Left renal cortex interstitium (tissue), 4 donors: ENCODE results near the gene THSD7B. TPM values are rescaled to one million over a fixed set of nuclear protein-coding genes. Genes with fewer than 3 reads are reported as not detected.

ENCODE experiments used
- DNase-seq, 4 donors: peaks; one replicate each; pipeline ENCODE4 v3.0.0-alpha.2; 2013; ENCODE audit warnings: low read depth in 4 of 4, low spot score in 2 of 4, missing footprints in 1 of 4
- polyA plus RNA-seq, 4 donors: library from polyadenylated mRNA; unstranded; fragments of 120-200 nt; gene quantifications; one replicate each; pipeline ENCODE4 v1.2.1, GENCODE V29; 2013; ENCODE audit not compliant: insufficient read length in 4 of 4

THSD7B gene
- polyA plus RNA-seq, 4 donors, result 2.9 to 5.4 (median 4.3) TPM

DNA sequence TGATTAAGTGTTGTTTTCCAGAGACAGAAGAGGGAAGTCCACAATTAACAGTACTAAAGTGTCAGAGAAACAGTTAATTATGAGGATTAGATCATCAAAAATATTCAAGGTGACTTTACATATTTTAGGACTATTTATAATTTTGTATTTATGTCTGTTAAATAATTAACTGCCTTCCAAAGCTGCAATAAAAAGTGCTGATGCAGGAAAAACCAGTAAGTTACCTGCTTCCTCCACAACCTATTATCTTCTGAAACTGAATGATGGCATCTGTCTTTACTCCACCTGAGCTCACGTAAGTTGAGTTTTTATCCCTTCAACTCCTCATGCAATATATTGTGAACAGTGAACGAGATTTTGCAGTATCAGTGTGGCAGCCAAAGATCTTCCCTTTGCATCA is 570.7 kb downstream of the THSD7B start:
- DNase-seq, result no peak

DNA sequence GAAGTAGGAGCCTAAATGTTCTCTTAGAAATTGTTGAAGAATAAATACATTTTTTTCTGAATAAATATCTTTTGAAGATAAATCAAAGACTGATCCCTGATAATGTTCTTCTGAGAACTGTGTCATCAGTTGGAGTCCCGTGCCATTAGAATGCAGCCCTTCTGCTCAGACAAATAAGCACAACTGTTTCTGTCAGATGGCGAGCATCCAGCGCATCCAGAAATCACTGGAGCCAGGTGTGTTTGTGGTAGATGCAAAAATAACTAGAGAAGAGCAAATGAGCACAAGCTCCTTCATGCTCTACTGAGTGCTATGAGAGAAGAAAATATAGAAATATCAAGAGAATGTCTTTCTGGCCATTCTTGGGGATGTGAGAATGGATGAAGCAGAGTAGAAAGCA is 573.7 kb downstream of the THSD7B start:
- DNase-seq, result no peak

DNA sequence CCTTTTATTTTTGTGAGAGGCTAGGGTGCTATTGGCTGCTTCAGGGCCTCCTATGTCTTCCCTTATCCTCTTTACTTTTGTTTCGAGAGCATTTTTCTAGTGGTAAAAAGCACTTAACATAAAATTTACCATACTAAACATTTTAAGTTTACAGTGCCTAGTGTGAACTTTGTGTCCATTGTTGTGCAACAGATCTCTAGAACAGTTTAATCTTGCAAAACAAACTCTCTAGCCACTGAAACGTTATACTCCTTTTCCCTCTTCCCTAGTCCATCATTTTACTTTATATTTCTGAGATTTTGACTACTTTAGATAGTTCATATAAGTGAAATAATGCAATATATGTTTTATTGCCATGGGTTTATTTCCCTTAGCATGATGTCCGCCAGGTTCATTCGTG is 580.6 kb downstream of the THSD7B start:
- DNase-seq, result no peak

DNA sequence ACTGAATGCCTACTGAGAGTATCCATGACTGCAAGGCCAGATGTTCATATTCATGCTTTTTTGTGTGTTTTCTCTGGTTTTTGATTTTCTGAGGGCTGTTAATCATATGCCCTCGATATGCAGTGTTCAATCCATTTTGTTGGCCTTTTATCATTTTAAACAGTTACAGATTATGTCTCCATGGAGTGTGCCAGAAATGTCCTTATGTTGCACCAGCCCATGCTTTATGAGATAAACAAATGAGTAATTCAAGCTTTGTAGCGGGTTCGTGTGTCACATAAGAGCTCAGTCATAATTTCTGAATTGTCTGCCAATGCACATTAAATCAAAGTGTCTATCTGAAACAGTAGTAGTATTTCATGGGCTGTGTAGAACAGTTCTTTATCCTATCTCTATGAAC is 583.0 kb downstream of the THSD7B start:
- DNase-seq, result no peak

- DNase-seq, result no peak
These were observed 592.3 kb downstream of the THSD7B start for GRCh38 chr2:137357634-137358033.

DNA sequence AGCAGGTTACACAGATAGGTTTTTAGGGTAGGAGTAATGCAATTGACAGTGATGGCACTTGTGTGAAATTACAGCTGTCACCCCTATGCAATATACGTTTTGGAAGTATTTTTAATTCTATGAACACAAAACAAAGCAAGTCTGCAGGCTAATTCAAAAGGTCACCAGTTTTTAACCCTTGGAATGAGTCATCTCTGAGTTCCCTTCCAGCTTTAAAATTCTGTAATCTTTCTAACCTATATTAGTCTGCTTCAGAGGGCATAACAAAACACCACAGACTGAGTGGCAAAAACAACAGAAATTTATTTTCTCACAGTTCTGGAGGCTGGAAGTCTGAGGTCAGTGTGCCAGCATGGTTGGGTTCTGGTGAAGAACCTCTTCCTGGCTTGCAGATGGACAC is 602.0 kb downstream of the THSD7B start:
- no peak for DNase-seq

GRCh38 chr2:137369106-137369505 is 603.8 kb downstream of the THSD7B start:
- DNase-seq, result no peak

DNA sequence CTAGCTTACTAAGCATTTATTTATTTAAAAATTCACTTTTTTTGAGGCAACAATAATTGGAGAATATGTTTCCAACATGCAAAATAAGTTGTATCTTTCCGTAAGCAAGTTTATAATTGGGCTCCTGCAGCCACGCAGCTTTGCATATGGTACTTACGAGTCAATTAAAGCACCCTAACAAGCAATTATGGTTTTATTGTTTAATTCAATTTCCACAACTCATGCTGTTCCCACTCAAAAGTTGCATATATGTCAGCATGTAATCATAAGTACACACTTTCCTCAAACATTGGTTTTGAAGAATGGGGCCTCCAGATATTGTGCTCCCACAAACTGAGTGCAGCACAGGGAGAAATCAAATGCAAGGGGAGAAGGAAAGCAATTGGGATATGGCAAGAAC is 613.8 kb downstream of the THSD7B start:
- no peak for DNase-seq

GRCh38 chr2:137380610-137381009 is 615.3 kb downstream of the THSD7B start:
- no peak for DNase-seq

DNA sequence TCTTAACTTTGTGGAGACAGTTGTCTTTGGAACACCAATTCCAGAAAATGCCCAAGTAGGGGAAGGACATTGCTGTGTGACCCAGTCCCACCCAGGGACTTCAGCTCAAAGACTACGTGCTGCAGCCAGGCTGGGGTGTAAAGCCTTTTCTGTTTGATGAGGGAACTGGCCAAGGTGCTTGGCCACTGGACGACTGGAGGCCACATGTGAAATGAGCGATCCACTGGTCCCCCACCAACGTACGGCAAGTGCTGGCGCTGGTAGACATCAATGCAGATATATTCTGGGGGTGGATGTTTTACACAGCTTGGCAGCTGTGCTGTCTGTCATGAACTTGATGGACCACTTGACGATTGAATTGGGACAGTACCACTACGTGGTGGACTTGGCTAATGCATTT is 616.4 kb downstream of the THSD7B start:
- no peak for DNase-seq

DNA sequence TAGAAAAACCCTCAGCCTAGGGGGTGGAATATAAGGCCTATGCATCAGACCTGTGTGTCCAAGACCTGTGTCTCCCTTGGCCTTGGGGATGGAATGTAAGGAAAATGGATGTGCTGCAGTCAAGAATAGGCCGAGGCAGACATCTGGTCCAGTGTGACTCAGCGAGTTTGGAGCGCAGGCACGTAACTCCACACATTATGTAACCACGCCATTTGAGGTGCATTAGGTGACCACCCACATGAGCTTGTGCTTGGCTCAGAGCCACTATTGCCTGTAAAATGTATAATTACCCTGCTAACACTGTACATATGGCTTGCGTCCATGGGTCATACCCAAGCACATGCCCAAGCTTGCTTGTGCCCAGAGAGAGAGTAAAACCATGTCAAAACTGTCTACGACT is 618.0 kb downstream of the THSD7B start:
- DNase-seq, result no peak

DNA sequence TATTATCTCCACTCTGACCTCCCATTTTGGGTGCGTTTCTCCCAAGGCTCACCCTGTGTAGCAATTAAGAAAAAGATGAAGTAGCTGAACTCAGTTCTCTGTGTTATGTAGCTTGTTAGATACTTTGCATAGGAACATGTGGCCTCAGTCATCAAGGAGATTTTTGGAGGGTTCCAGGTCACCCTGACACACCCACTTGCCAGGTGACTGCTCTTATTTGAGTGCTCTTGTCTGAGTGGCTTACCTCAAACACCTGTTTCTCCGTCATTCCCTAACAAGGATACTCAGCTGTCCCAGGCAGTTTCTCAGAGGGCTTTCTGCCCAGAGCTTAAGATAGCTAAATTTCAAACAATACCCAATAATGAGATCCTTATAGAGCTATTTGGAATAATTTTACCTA is 621.7 kb downstream of the THSD7B start:
- DNase-seq, result no peak

- no peak for DNase-seq
These were observed 640.2 kb downstream of the THSD7B start for GRCh38 chr2:137405496-137405895.

GRCh38 chr2:137411585-137411984 is 646.2 kb downstream of the THSD7B start:
- no peak for DNase-seq

DNA sequence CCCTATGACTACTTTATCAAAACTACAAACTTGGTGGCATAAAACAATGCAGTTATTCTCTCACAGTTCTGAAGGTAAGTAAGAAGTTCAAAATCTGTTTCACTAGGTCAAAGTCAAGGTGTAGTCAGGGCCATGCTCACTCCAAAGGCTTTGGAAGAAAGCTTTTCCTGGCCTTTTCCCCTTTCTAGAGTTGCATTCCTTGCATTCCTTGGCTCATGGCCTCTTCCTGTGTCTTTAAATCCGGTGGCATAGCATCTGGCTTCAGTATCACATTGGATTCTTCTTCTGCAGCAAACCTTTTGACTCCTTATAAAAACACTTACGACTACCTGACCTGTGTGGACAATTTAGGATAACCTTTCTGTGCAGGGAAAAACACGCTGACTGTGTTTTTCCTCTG is 655.4 kb downstream of the THSD7B start:
- DNase-seq, result no peak

GRCh38 chr2:137435162-137435561 is 669.8 kb downstream of the THSD7B start:
- no peak for DNase-seq

DNA sequence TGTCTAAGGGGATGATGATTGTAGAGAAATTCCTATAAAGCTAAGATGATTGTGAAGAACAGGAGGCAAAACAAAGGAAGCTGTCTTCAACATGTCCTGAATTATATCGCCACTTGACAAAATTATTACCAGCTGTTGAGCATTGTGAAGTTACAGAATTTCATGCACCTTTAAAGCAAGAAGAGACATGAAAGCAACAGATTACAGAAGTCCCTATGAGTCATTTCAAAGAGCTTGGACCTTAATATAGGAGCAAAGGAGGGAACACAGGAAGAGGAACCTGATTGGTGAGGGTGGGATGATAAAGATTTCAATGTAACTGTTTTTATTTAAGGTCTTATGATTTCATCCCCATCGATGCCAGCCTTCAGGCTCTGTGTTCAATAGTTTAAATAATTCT is 672.0 kb downstream of the THSD7B start:
- no peak for DNase-seq

DNA sequence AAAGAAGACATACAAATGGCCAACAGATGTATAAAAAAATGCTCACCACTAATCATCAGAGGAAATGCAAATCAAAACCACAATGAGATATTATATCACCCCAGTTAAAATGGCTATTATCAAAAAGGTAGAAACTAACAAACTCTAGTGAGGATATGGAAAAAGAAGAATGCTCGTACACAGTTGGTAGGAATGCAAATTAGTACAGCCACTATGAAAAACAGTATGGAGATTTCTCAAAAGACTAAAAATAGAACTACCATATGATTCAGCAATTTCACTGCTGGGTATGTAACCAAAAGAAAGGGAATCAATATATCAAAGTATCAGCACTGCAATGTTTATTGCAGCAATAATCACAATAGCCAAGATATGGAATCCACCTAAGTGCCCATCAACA is 679.6 kb downstream of the THSD7B start:
- no peak for DNase-seq

DNA sequence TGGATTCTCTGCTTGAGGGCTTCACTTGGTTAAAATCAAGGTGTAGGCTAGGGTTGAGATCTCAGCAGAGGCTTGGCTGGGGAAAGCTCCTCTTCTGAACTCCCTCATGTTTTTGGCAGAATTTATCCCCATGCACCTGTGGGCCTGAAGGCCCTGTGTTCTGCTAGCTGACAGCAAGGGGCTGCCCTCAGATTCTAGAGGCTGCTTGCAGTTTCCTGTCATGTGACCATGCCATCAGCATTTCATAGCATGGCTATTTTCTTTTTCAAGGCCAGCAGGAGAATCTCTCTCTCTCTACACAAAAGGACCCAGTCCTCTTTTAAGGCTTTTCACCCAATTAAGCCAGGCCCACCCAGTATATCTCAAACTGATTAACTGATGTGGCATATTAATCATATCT is 684.1 kb downstream of the THSD7B start:
- DNase-seq, result no peak

DNA sequence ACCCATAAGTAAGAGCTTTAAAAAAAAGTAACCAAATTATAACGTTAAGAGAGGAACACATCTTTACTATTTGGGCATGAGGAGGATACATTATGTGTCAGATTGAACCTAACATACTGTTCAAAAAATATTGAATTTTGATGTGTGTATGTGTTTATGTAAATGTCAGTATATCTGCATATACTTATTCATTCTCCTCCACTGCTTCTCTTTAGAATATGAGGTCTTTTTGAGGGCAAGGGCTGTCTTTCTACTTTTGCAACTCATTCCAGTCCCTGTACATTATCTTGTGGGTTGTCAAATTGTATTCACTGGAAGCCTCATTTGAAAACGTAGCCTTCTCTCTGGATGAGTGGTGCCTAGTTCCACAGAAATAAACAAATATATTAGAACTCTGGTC is 689.5 kb downstream of the THSD7B start:
- DNase-seq, result no peak

DNA sequence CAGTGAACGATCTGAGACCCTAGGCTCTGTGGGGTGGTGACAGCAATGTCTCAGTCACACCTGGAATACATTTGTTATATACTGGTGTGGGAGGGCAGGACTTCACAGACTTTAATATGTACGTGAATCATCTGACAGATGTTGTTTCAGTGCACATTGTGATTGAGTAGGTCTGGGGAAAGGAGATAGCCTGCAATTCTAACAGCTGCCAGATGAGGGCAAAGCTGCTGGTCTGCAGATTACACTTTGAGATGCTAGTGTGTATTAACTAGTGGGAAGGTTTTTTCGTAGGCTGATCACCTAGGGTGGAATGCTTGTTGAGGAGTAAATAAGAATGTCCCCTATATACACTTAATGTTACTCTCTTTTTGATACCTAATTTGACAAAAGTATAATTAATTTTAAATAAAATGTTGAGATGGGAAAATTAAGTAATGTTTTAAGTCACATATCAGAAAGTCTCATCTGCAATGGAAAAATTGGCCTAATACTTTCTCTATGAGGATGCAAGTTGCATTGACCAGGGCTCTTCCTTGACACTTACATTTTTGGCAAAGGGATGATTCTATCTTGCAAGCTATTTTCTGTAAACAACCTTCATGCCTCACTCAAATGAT is 702.0 kb downstream of the THSD7B start:
- DNase-seq, result peak in 3 of 4 donors; percentile 7 to 21 (median 9)

GRCh38 chr2:137493261-137493660 is 727.9 kb downstream of the THSD7B start:
- DNase-seq, result no peak

DNA sequence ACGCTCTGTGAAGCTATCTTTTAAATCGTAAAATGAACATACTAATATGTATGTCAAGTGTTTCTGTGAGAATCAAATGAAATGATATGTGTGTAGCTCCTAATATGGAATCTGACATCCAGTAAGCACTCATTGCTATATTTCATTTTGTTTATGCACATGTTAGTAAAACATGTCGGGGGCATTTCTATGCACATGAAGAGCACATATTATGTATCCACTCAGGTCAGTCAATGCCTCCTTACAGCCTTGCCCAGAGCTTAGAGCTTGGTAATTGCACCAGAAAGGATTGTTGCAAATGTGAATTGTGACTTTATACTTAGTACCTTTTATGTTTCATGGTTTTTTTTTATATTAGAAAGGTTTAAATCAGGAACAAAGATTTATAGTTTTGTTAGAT is 735.3 kb downstream of the THSD7B start:
- no peak for DNase-seq
